Measurements from ENCODE around the gene OSBPL8. TPM values are rescaled to one million over a fixed set of nuclear protein-coding genes. Genes with fewer than 3 reads are reported as not detected.

OSBPL8 gene
- total RNA-seq, 2 donors from 2014 or later = 65.5 to 78.9 TPM

DNA sequence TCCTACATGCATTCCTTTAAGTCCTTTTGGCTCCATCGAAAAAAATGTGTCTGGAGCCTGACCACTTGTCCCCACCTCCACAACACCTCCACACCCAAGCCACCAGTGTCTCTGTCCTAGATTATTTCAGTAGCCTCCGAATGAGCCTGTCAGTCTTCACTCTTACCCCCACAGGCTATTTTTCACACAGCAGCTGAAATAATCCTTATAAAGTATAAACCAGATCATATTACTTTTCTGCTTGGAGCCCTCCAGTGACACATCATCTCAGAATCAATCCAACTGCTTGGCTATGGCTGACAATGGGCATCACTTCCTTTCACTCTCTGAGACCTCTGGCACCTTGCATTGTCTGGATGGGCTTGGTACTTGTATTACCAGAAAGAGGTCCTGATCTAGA, 256.2 kb downstream of the OSBPL8 start:
- Histone ChIP-seq H3K4me3 (no peak overlapping the region), H3K27ac (no peak overlapping the region), H3K36me3 (no peaks in the 10 kb centered on the region), H3K9me3 (no peaks in the 10 kb centered on the region), H3K27me3 (replicated peaks; ENCODE audit: insufficient read depth) (no peaks in the 10 kb centered on the region), H3K4me1 (ENCODE audit: control insufficient read depth in 1 of 2, low read depth in 2 of 2) (no peaks in the 10 kb centered on the region)
- no peak for TF ChIP-seq CTCF (IDR thresholded peaks at IDR 0.05)
- ATAC-seq (ENCODE audit: insufficient number of reproducible peaks, low FRiP score, low read depth) (no peak), DNase-seq (ENCODE audit: low spot score) (no peak)

Other genes starting within 250 kb of the OSBPL8 start
- gene BBS10, start 211.4 kb downstream of the OSBPL8 start, total RNA-seq = 1 to 10 TPM; 7.4 to 9.3 TPM
- gene ZDHHC17, start 204.3 kb upstream of the OSBPL8 start, total RNA-seq = 10 to 100 TPM; 21.7 to 68.8 TPM